Smooth muscle cell (in vitro differentiated cells): ENCODE measurements around the gene KCNK10. TPM values are rescaled to one million over a fixed set of nuclear protein-coding genes. Genes with fewer than 3 reads are reported as not detected.

Experiments used
- DNase-seq: peaks from one replicate; lab custom pipeline; 2025; ENCODE audit not compliant: unreplicated experiment; lab: John Stamatoyannopoulos, UW
- H2AFZ ChIP-seq: fragments of 200-600 bp; sonication (generic); 2 replicates; pipeline ENCODE4 v1.6.0; 2016; ENCODE audit warnings: antibody characterized with exemption, low read depth, mild to moderate bottlenecking
- H3F3A ChIP-seq: fragments of 200-600 bp; sonication (generic); 2 replicates; pipeline ENCODE4 v1.6.0; 2017; ENCODE audit warnings: antibody characterized with exemption, low read depth
- H3K27ac ChIP-seq: fragments of 200-600 bp; sonication (generic); 2 replicates; pipeline ENCODE4 v1.5.1; 2016; ENCODE audit warnings: low read depth, mild to moderate bottlenecking
- H3K27me3 ChIP-seq: fragments of 200-600 bp; sonication (generic); 2 replicates; pipeline ENCODE4 v1.6.1; 2016; ENCODE audit warnings: low read depth, mild to moderate bottlenecking
- H3K36me3 ChIP-seq: fragments of 200-600 bp; sonication (generic); 2 replicates; pipeline ENCODE4 v1.5.1; 2016; ENCODE audit warnings: low read depth
- H3K4me1 ChIP-seq: fragments of 200-600 bp; sonication (generic); 2 replicates; pipeline ENCODE4 v1.5.1; 2016; ENCODE audit warnings: low read depth
- H3K4me2 ChIP-seq: fragments of 200-600 bp; sonication (generic); 2 replicates; pipeline ENCODE4 v1.6.0; 2016; ENCODE audit warnings: mild to moderate bottlenecking
- H3K4me3 ChIP-seq: fragments of 200-600 bp; sonication (generic); 2 replicates; pipeline ENCODE4 v1.5.1; 2016; ENCODE audit warnings: mild to moderate bottlenecking
- H3K79me2 ChIP-seq: fragments of 200-600 bp; sonication (generic); 2 replicates; pipeline ENCODE4 v1.6.0; 2016; ENCODE audit warnings: low read depth, mild to moderate bottlenecking
- H3K9ac ChIP-seq: fragments of 200-600 bp; sonication (generic); 2 replicates; pipeline ENCODE4 v1.6.0; 2016; ENCODE audit warnings: low read depth
- H3K9me3 ChIP-seq: fragments of 200-600 bp; sonication (generic); replicated peaks from 2 replicates; pipeline ENCODE4 v1.5.1; 2016; ENCODE audit warnings: low read depth
- H4K20me1 ChIP-seq: fragments of 200-600 bp; sonication (generic); 2 replicates; pipeline ENCODE4 v1.6.0; 2016; ENCODE audit warnings: low read depth
- WGBS: methylation state at CpG from one replicate; pipeline ENCODE4 v1.1.7; 2016; ENCODE audit warnings: low lambda C conversion rate; 5-methylcytosine and 5-hydroxymethylcytosine counted together
- polyA plus RNA-seq: library from polyadenylated mRNA; unstranded; fragments of >200 nt; fragmentation: Nextera tagmentation; extraction: Ambion mirVana; gene quantifications from 2 replicates; pipeline ENCODE4 v1.2.1, GENCODE V29; 2016
- total RNA-seq: library from RNA; depleted of rRNA; stranded (reverse); fragments of >200 nt; gene quantifications from 2 replicates; pipeline ENCODE4 v1.2.3, GENCODE V29; 2014
- TF ChIP-seq, protein P1 (sequence below): fragments of 200-600 bp; sonication (generic); IDR thresholded peaks from 2 replicates; pipeline ENCODE4 v1.5.1; 2017; ENCODE audit warnings: borderline replicate concordance, mild to moderate bottlenecking, antibody characterized with exemption; ENCODE audit not compliant: insufficient read depth, poor library complexity, severe bottlenecking

KCNK10 gene
- total and polyA plus RNA-seq, 2 experiments from 2014 or later: not detected

DNA sequence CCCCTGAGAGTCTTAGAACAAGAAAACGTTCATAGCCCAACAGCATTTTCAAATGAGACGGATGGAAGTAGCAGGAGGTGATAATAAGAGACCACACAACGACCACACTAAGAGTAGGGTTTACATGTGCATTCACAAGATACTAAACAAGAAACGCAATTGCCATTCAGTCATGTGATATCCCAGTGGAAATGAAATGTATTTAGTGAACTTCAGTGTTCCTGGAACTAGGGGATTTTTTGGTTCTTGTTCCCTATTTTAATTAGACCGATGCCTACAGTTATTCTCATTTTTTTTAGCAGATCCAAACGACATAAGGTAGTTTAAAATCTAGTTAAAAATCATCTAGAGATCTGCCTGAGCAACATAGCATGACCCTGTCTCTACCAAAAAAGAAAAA is 168.1 kb downstream of the KCNK10 start:
- no peaks in the 10 kb centered on the region for H3K27me3 ChIP-seq
- no peaks in the 10 kb centered on the region for H3K9me3 ChIP-seq
- WGBS: 80% methylated on average over 6 of the region's 6 CpGs
- no peak overlapping the region for H3K4me3 ChIP-seq
- TF ChIP-seq, protein P1, sequence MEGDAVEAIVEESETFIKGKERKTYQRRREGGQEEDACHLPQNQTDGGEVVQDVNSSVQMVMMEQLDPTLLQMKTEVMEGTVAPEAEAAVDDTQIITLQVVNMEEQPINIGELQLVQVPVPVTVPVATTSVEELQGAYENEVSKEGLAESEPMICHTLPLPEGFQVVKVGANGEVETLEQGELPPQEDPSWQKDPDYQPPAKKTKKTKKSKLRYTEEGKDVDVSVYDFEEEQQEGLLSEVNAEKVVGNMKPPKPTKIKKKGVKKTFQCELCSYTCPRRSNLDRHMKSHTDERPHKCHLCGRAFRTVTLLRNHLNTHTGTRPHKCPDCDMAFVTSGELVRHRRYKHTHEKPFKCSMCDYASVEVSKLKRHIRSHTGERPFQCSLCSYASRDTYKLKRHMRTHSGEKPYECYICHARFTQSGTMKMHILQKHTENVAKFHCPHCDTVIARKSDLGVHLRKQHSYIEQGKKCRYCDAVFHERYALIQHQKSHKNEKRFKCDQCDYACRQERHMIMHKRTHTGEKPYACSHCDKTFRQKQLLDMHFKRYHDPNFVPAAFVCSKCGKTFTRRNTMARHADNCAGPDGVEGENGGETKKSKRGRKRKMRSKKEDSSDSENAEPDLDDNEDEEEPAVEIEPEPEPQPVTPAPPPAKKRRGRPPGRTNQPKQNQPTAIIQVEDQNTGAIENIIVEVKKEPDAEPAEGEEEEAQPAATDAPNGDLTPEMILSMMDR: no peak
- no peaks in the 10 kb centered on the region for H3K36me3 ChIP-seq
- no peak for DNase-seq
- H3K4me2 ChIP-seq: no peak overlapping the region
- no peaks in the 10 kb centered on the region for H3F3A ChIP-seq
- no peaks in the 10 kb centered on the region for H3K4me1 ChIP-seq
- H3K79me2 ChIP-seq: no peaks in the 10 kb centered on the region
- H2AFZ ChIP-seq: no peak overlapping the region
- H3K9ac ChIP-seq: no peak overlapping the region
- no peaks in the 10 kb centered on the region for H4K20me1 ChIP-seq
- no peak overlapping the region for H3K27ac ChIP-seq

- Histone ChIP-seq H3K4me2 (no peak overlapping the region), H4K20me1 (no peaks in the 10 kb centered on the region), H3K9me3 (no peaks in the 10 kb centered on the region), H3K36me3 (no peaks in the 10 kb centered on the region), H3K27me3 (no peaks in the 10 kb centered on the region), H2AFZ (no peak overlapping the region), H3K4me3 (no peak overlapping the region), H3K79me2 (no peaks in the 10 kb centered on the region), H3K27ac (no peak overlapping the region), H3K4me1 (no peaks in the 10 kb centered on the region), H3K9ac (no peak overlapping the region), H3F3A (no peaks in the 10 kb centered on the region)
- DNase-seq: no peak
- 93% methylated on average over 4 of the region's 4 CpGs for WGBS
- TF ChIP-seq, protein P1: no peak
Observed at GRCh38 chr14:88154321-88154720, 168.7 kb downstream of the KCNK10 start.

GRCh38 chr14:88146881-88147649 is 176.0 kb downstream of the KCNK10 start:
- H3K27me3 ChIP-seq: no peaks in the 10 kb centered on the region

More at GRCh38 chr14:88146881-88147649, 176.0 kb downstream of the KCNK10 start:
- H3K27ac ChIP-seq: no peak overlapping the region
- TF ChIP-seq, protein P1: no peak
- no peaks in the 10 kb centered on the region for H4K20me1 ChIP-seq
- no peak overlapping the region for H3K4me2 ChIP-seq
- no peaks in the 10 kb centered on the region for H3K9me3 ChIP-seq
- no peak overlapping the region for H3K9ac ChIP-seq
- no peaks in the 10 kb centered on the region for H3K36me3 ChIP-seq
- no peaks in the 10 kb centered on the region for H3F3A ChIP-seq
- H2AFZ ChIP-seq: no peak overlapping the region
- no peaks in the 10 kb centered on the region for H3K4me1 ChIP-seq
- H3K4me3 ChIP-seq: no peak overlapping the region
- WGBS: 89% methylated on average over 8 of the region's 8 CpGs
- no peaks in the 10 kb centered on the region for H3K79me2 ChIP-seq
- DNase-seq: no peak
